Activated B cell treated with CpG ODN at 0.5 μM for 24 hours (primary cell): ENCODE results near the gene TBXAS1. TPM values are rescaled to one million over a fixed set of nuclear protein-coding genes. Genes with fewer than 3 reads are reported as not detected.

Experiments
- ATAC-seq: fragments of 200-7000 bp; cut with Tn5 transposase; one replicate; pipeline ENCODE4 v1.10.0; 2021; ENCODE audit warnings: low read depth, mild to moderate bottlenecking, moderate library complexity
- CTCF ChIA-PET: fragments of 350-600 bp; sonication (Branson Sonifier 250); formaldehyde crosslinking; loops from one replicate; lab custom pipeline; 2021; ENCODE audit warnings: antibody characterized with exemption; lab: Charles Lee
- POLR2A ChIA-PET: fragments of 350-600 bp; sonication (Branson Sonifier 250); formaldehyde crosslinking; loops from one replicate; lab custom pipeline; 2021; ENCODE audit warnings: antibody characterized with exemption; lab: Charles Lee
- DNase-seq: peaks from one replicate; pipeline ENCODE4 v3.0.0; 2022
- H3K27ac Mint-ChIP-seq: one replicate; pipeline ENCODE4 v1.8.0; 2020; ENCODE audit warnings: mixed read lengths
- H3K27me3 Mint-ChIP-seq: one replicate; pipeline ENCODE4 v1.8.0; 2021; ENCODE audit warnings: mixed read lengths
- H3K36me3 Mint-ChIP-seq: one replicate; pipeline ENCODE4 v1.8.0; 2021; ENCODE audit warnings: low read depth, mixed read lengths
- H3K4me1 Mint-ChIP-seq: one replicate; pipeline ENCODE4 v1.8.0; 2021; ENCODE audit warnings: mixed read lengths
- H3K4me3 Mint-ChIP-seq: one replicate; pipeline ENCODE4 v1.8.0; 2020; ENCODE audit warnings: mild to moderate bottlenecking, mixed read lengths
- H3K9me3 Mint-ChIP-seq: one replicate; pipeline ENCODE4 v1.8.0; 2020; ENCODE audit warnings: mixed read lengths
- intact Hi-C: fragments of 100-400 bp; cut with micrococcal nuclease; formaldehyde crosslinking; loops from one replicate; pipeline ENCODE4 v1.15.1; 2024
- total RNA-seq: library from RNA; stranded (reverse); gene quantifications from 2 replicates; pipeline ENCODE4 v1.2.3, GENCODE V29; 2022
- TF ChIP-seq, protein P1 (sequence below): fragments of 200-600 bp; IDR thresholded peaks from one replicate; pipeline ENCODE4 v1.8.0; 2022; ENCODE audit warnings: antibody characterized with exemption, mild to moderate bottlenecking

The TBXAS1 gene
- total RNA-seq, 1 donor from 2014 or later, result 3.8 TPM

GRCh38 chr7:139984642-139985539, 155.8 kb downstream of the TBXAS1 start:
- no peak for ATAC-seq
- H3K4me1 Mint-ChIP-seq, result peaks cover 6% of the 10 kb centered on the region
- peaks cover 4% of the 10 kb centered on the region for H3K27me3 Mint-ChIP-seq
- H3K36me3 Mint-ChIP-seq, result no peaks in the 10 kb centered on the region
- no peak for DNase-seq
- ChIA-PET CTCF (interaction anchor here (1.0 kb wide), 1 partner anchor 339 kb away, joined by 3 read pairs; no protein-coding TSS in a partner anchor), POLR2A (no interaction called here)
- no peaks in the 10 kb centered on the region for H3K9me3 Mint-ChIP-seq
- H3K27ac Mint-ChIP-seq, result no peak overlapping the region
- H3K4me3 Mint-ChIP-seq, result no peak overlapping the region
- TF ChIP-seq, protein P1, sequence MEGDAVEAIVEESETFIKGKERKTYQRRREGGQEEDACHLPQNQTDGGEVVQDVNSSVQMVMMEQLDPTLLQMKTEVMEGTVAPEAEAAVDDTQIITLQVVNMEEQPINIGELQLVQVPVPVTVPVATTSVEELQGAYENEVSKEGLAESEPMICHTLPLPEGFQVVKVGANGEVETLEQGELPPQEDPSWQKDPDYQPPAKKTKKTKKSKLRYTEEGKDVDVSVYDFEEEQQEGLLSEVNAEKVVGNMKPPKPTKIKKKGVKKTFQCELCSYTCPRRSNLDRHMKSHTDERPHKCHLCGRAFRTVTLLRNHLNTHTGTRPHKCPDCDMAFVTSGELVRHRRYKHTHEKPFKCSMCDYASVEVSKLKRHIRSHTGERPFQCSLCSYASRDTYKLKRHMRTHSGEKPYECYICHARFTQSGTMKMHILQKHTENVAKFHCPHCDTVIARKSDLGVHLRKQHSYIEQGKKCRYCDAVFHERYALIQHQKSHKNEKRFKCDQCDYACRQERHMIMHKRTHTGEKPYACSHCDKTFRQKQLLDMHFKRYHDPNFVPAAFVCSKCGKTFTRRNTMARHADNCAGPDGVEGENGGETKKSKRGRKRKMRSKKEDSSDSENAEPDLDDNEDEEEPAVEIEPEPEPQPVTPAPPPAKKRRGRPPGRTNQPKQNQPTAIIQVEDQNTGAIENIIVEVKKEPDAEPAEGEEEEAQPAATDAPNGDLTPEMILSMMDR, result no peak
- intact Hi-C loops, result no loop called here

GRCh38 chr7:139985811-139986210, 156.7 kb downstream of the TBXAS1 start:
- CTCF ChIA-PET, result interaction anchor here (1.0 kb wide), 1 partner anchor 340 kb away, joined by 3 read pairs; no protein-coding TSS in a partner anchor
- H3K9me3 Mint-ChIP-seq, result no peaks in the 10 kb centered on the region
- no peak overlapping the region for H3K27ac Mint-ChIP-seq
- peaks cover 13% of the 10 kb centered on the region for H3K4me1 Mint-ChIP-seq
- no peak for DNase-seq
- ATAC-seq, result no peak
- peaks cover 2% of the 10 kb centered on the region for H3K27me3 Mint-ChIP-seq
- intact Hi-C loops, result no loop called here
- POLR2A ChIA-PET, result no interaction called here
- TF ChIP-seq, protein P1, result no peak
- no peaks in the 10 kb centered on the region for H3K36me3 Mint-ChIP-seq
- H3K4me3 Mint-ChIP-seq, result no peak overlapping the region

GRCh38 chr7:139987691-139988516, 158.8 kb downstream of the TBXAS1 start:
- TF ChIP-seq, protein P1, result no peak
- ChIA-PET POLR2A (no interaction called here), CTCF (interaction anchor here (1.5 kb wide), 1 partner anchor 13 kb away, joined by 3 read pairs; no protein-coding TSS in a partner anchor)
- Mint-ChIP-seq H3K36me3 (no peaks in the 10 kb centered on the region), H3K4me3 (no peak overlapping the region), H3K27ac (no peak overlapping the region), H3K9me3 (no peaks in the 10 kb centered on the region), H3K4me1 (peaks cover 13% of the 10 kb centered on the region), H3K27me3 (peaks cover 2% of the 10 kb centered on the region)
- intact Hi-C loops, result no loop called here
- no peak for ATAC-seq
- no peak for DNase-seq

DNA sequence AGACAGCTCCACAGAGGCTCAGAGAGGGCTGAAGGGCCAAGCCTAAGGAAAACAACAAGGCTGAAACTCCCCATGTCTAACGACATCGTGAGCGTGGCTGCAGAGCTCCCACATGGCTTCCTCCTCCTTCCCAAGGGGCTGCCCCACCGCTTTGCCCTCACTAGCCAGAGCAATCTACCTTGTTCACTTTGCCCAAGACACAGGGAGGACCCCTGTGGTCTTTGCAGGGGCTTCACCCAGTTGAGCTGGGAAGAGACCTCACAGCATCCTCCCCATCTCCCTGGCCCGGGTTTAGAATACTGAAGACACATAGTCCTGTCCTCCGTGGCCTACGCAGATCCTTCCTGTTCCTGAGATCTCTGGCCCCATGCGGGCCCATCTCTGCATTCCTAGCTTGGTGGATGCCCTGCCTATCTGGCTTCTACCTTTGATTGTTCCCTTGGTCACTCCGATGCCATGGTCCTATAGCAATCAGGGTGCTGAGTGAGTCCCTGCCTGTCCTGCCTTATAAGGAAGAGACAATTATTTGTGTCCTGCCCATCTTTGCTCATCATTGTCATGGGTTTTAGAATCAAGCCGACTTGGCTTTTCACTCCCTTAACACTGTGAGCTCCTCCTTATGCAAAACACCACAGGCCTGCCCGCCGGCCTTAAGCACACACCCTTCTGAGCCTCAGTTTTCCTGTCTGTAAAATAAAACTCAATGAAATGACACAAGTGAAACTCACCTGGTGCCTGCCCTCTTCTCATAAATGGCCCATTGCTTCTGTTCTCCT, 160.5 kb downstream of the TBXAS1 start:
- POLR2A ChIA-PET, result no interaction called here
- Mint-ChIP-seq H3K27me3 (no peaks in the 10 kb centered on the region), H3K36me3 (no peaks in the 10 kb centered on the region), H3K27ac (no peak overlapping the region), H3K9me3 (no peaks in the 10 kb centered on the region), H3K4me3 (no peak overlapping the region), H3K4me1 (peaks cover 13% of the 10 kb centered on the region)
- DNase-seq, result no peak
- intact Hi-C loops, result no loop called here
- CTCF ChIA-PET, result interaction anchor here (1.0 to 1.4 kb wide), 2 partner anchors 343 to 344 kb away, joined by 3 read pairs; no protein-coding TSS in a partner anchor
- TF ChIP-seq, protein P1, result no peak
- no peak for ATAC-seq
